B cell (primary cell): ENCODE results near the gene RABGAP1L. TPM values are rescaled to one million over a fixed set of nuclear protein-coding genes. Genes with fewer than 3 reads are reported as not detected.

Experiments used
- ATAC-seq: fragments of 200-7000 bp; cut with Tn5 transposase; one replicate; pipeline ENCODE4 v1.10.0; 2021; ENCODE audit warnings: low read depth, mild to moderate bottlenecking, moderate number of reproducible peaks, moderate library complexity
- CTCF ChIA-PET: fragments of 350-600 bp; sonication (Branson Sonifier 250); formaldehyde crosslinking; loops from one replicate; lab custom pipeline; 2021; ENCODE audit warnings: antibody characterized with exemption, inconsistent platforms; lab: Charles Lee
- POLR2A ChIA-PET: fragments of 350-600 bp; sonication (Branson Sonifier 250); formaldehyde crosslinking; loops from one replicate; lab custom pipeline; 2021; ENCODE audit warnings: antibody characterized with exemption; lab: Charles Lee
- DNase-seq: peaks from one replicate; pipeline ENCODE4 v3.0.0; 2013
- H2AFZ ChIP-seq: 2 replicates; pipeline ENCODE4 v1.6.1; 2012; ENCODE audit warnings: mild to moderate bottlenecking, low read depth, low read length; ENCODE audit not compliant: insufficient read depth, poor library complexity, severe bottlenecking
- H3K27ac ChIP-seq, 2 donors: 1 replicate in 1 of 2; 2 replicates in 1 of 2; pipeline ENCODE4 v1.5.1; 2012 to 2013; ENCODE audit warnings: low read length in 2 of 2, mild to moderate bottlenecking in 2 of 2, moderate library complexity in 1 of 2
- H3K27me3 ChIP-seq, 4 experiments: fragments of 200-600 bp in 1 of 4; sonication (generic) in 1 of 4; replicated peaks in 1 of 4; 1 replicate in 2 of 4; 2 replicates in 2 of 4; pipeline versions ENCODE4 v1.6.1 to v1.7.0; 2013 to 2016; ENCODE audit warnings: low read length in 3 of 4, mild to moderate bottlenecking in 2 of 4, mixed read lengths in 1 of 4, moderate library complexity in 1 of 4; ENCODE audit not compliant: insufficient read depth in 4 of 4, control insufficient read depth in 3 of 4; ENCODE audit errors: control extremely low read depth in 1 of 4
- H3K36me3 ChIP-seq, 2 experiments: replicated peaks in 1 of 2; 1 replicate in 1 of 2; 2 replicates in 1 of 2; pipeline versions ENCODE4 v1.6.1 to v1.7.1; 2013; ENCODE audit warnings: low read length in 1 of 2; ENCODE audit not compliant: insufficient read depth in 2 of 2, control insufficient read depth in 1 of 2; ENCODE audit errors: control extremely low read depth in 1 of 2, extremely low read depth in 1 of 2
- H3K4me1 ChIP-seq, 2 donors: fragments of 200-600 bp in 1 of 2; sonication (generic) in 1 of 2; 1 replicate in 1 of 2; 2 replicates in 1 of 2; pipeline versions ENCODE4 v1.5.1 to v1.6.1; 2013 to 2017; ENCODE audit warnings: low read length in 2 of 2; ENCODE audit not compliant: control insufficient read depth in 2 of 2, insufficient read depth in 2 of 2
- H3K4me2 ChIP-seq: replicated peaks from 2 replicates; pipeline ENCODE3; 2012; ENCODE audit warnings: mild to moderate bottlenecking, low read depth, low read length; ENCODE audit not compliant: poor library complexity, severe bottlenecking
- H3K4me3 ChIP-seq, 5 experiments: fragments of 200-600 bp in 1 of 5; sonication (generic) in 1 of 5; 1 replicate in 3 of 5; 2 replicates in 2 of 5; pipeline versions ENCODE4 v1.5.1 to v1.7.0; 2011 to 2016; ENCODE audit warnings: low read length in 4 of 5, mild to moderate bottlenecking in 4 of 5, low read depth in 2 of 5, control low read depth in 1 of 5, moderate library complexity in 1 of 5; ENCODE audit not compliant: insufficient read depth in 1 of 5; ENCODE audit errors: control extremely low read depth in 1 of 5, extremely low read depth in 1 of 5
- H3K79me2 ChIP-seq: fragments of 200-600 bp; sonication (generic); one replicate; pipeline ENCODE4 v1.6.0; 2016; ENCODE audit warnings: low read length; ENCODE audit not compliant: control insufficient read depth, insufficient read depth
- H3K9ac ChIP-seq: fragments of 200-600 bp; sonication (generic); 2 replicates; pipeline ENCODE4 v1.6.1; 2017; ENCODE audit warnings: mild to moderate bottlenecking, low read length, moderate library complexity
- H3K9me3 ChIP-seq, 3 donors: one replicate each; pipeline versions ENCODE4 v1.6.1 to v1.7.1; 2013; ENCODE audit warnings: low read length in 2 of 3; ENCODE audit not compliant: control insufficient read depth in 2 of 3, insufficient read depth in 1 of 3; ENCODE audit errors: control extremely low read depth in 1 of 3
- H4K20me1 ChIP-seq: 2 replicates; pipeline ENCODE4 v1.6.0; 2012; ENCODE audit warnings: mild to moderate bottlenecking, low read length; ENCODE audit not compliant: insufficient read depth, control insufficient read depth, poor library complexity, severe bottlenecking
- H3K27ac Mint-ChIP-seq: one replicate; pipeline ENCODE4 v1.8.0; 2021; ENCODE audit warnings: mixed read lengths
- H3K27me3 Mint-ChIP-seq: one replicate; pipeline ENCODE4 v1.8.0; 2021; ENCODE audit warnings: mixed read lengths
- H3K4me1 Mint-ChIP-seq: one replicate; pipeline ENCODE4 v1.8.0; 2021; ENCODE audit warnings: mixed read lengths
- H3K4me3 Mint-ChIP-seq: one replicate; pipeline ENCODE4 v1.8.0; 2021; ENCODE audit warnings: mixed read lengths
- H3K9me3 Mint-ChIP-seq: one replicate; pipeline ENCODE4 v1.8.0; 2022; ENCODE audit warnings: mixed read lengths; ENCODE audit not compliant: insufficient read depth
- EZH2 ChIP-seq: IDR thresholded peaks from 2 replicates; pipeline ENCODE4 v1.6.1; 2012; ENCODE audit warnings: borderline replicate concordance, low read depth, mild to moderate bottlenecking, moderate library complexity, low read length; ENCODE audit not compliant: insufficient read depth, poor library complexity, severe bottlenecking
- WGBS: methylation state at CpG from one replicate; pipeline ENCODE4 v1.1.5; 2013; ENCODE audit warnings: missing lambda C conversion rate; ENCODE audit not compliant: insufficient coverage; 5-methylcytosine and 5-hydroxymethylcytosine counted together
- intact Hi-C: fragments of 100-400 bp; cut with micrococcal nuclease; formaldehyde crosslinking; loops from one replicate; pipeline ENCODE4 v1.10.0; 2022
- polyA plus RNA-seq: library from polyadenylated mRNA; depleted of rRNA; stranded (reverse); fragments of >200 nt; gene quantifications from 2 replicates; pipeline ENCODE4 v1.2.3, GENCODE V29; 2012
- total RNA-seq, 2 donors: library from RNA; stranded (reverse); fragments of 120-200 nt in 1 of 2; gene quantifications; 1 replicate in 1 of 2; 2 replicates in 1 of 2; pipeline versions ENCODE4 v1.2.3 to v1.2.4, GENCODE V29; 2013 to 2022
- TF ChIP-seq, protein P1 (sequence below): fragments of 200-600 bp; IDR thresholded peaks from one replicate; pipeline ENCODE4 v1.8.0; 2022; ENCODE audit warnings: antibody characterized with exemption, mild to moderate bottlenecking

Gene RABGAP1L
- total and polyA plus RNA-seq, 2 donors (not counting 1 experiment from before 2014, with no cell fraction given), result 34.9 to 159 TPM

DNA sequence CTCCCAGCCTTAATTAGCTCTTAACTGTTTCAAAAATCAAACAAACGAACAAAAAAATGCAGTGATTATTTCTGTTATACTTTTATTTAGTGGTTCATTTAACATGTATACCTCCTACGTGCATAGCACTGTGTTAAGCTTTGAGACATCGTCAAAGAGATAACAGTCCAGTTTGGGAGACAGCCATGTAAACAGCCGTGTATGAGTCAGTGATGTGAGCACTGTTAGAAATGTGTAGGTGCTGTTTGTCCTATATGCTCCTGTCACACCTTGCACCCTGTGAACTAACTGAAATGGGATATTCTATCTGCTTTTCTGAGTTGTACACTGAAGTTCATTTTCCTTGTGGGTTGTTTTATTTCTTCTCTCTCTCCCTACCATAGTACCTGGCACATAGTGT is 730.7 kb downstream of the RABGAP1L start:
- Histone ChIP-seq H3K9me3 (no peaks in the 10 kb centered on the region), H3K79me2 (no peaks in the 10 kb centered on the region), H3K27ac (no peak overlapping the region), H3K4me3 (no peak overlapping the region), H3K27me3 (no peaks in the 10 kb centered on the region), H3K9ac (no peak overlapping the region), H4K20me1 (no peaks in the 10 kb centered on the region), H3K4me1 (no peaks in the 10 kb centered on the region), H3K36me3 (no peaks in the 10 kb centered on the region), H3K4me2 (no peak overlapping the region), H2AFZ (no peak overlapping the region)
- Mint-ChIP-seq H3K27ac (no peak overlapping the region), H3K9me3 (no peaks in the 10 kb centered on the region), H3K4me1 (no peaks in the 10 kb centered on the region), H3K4me3 (no peak overlapping the region), H3K27me3 (no peaks in the 10 kb centered on the region)
- no peak for TF ChIP-seq EZH2
- TF ChIP-seq, protein P1, sequence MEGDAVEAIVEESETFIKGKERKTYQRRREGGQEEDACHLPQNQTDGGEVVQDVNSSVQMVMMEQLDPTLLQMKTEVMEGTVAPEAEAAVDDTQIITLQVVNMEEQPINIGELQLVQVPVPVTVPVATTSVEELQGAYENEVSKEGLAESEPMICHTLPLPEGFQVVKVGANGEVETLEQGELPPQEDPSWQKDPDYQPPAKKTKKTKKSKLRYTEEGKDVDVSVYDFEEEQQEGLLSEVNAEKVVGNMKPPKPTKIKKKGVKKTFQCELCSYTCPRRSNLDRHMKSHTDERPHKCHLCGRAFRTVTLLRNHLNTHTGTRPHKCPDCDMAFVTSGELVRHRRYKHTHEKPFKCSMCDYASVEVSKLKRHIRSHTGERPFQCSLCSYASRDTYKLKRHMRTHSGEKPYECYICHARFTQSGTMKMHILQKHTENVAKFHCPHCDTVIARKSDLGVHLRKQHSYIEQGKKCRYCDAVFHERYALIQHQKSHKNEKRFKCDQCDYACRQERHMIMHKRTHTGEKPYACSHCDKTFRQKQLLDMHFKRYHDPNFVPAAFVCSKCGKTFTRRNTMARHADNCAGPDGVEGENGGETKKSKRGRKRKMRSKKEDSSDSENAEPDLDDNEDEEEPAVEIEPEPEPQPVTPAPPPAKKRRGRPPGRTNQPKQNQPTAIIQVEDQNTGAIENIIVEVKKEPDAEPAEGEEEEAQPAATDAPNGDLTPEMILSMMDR, result no peak
- ChIA-PET POLR2A (no interaction called here), CTCF (interaction anchor here (1.0 to 1.5 kb wide), 2 partner anchors 89 to 99 kb away, joined by 3 to 4 read pairs; no protein-coding TSS in a partner anchor)
- ATAC-seq (no peak), DNase-seq (no peak)
- intact Hi-C loops, result no loop called here
- WGBS, result 91% methylated on average over 3 of the region's 4 CpGs

DNA sequence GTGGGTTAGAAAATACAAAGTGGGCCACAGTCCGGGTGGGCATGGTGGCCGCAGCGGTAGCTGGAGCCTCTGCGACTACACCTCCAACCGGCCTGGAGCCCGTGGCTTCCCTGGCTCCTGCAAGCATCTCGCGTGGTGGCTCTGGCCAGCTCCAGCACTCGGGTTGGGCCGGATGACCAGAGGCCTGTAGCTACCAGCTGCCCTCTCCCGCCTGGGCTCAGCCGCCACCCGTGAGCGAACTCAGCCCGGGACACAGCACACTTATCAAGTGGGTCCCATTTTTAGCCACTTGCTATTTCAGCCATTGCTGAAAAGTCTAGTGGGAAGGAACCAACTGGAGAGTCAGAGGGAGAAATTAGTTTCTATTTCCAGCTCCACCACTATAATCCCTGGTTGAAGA is 732.7 kb downstream of the RABGAP1L start:
- Histone ChIP-seq H2AFZ (no peak overlapping the region), H3K79me2 (no peaks in the 10 kb centered on the region), H3K27ac (no peak overlapping the region), H3K4me1 (no peaks in the 10 kb centered on the region), H3K9me3 (no peaks in the 10 kb centered on the region), H3K4me2 (no peak overlapping the region), H3K9ac (no peak overlapping the region), H3K4me3 (no peak overlapping the region), H3K27me3 (no peaks in the 10 kb centered on the region), H4K20me1 (no peaks in the 10 kb centered on the region), H3K36me3 (no peaks in the 10 kb centered on the region)
- WGBS, result 98% methylated on average over 14 of the region's 15 CpGs
- Mint-ChIP-seq H3K4me1 (no peaks in the 10 kb centered on the region), H3K4me3 (no peak overlapping the region), H3K9me3 (no peaks in the 10 kb centered on the region), H3K27ac (no peak overlapping the region), H3K27me3 (no peaks in the 10 kb centered on the region)
- ATAC-seq, result no peak
- intact Hi-C loops, result no loop called here
- TF ChIP-seq, protein P1, result no peak
- no peak for TF ChIP-seq EZH2
- CTCF ChIA-PET, result interaction anchor here (0.7 to 1.8 kb wide), 2 partner anchors 17 to 91 kb away, joined by 3 to 4 read pairs; no protein-coding TSS in a partner anchor
- DNase-seq, result no peak
- POLR2A ChIA-PET, result no interaction called here
